Lower lobe of right lung (tissue), 2 donors: ENCODE measurements around the gene MCAT. TPM values are rescaled to one million over a fixed set of nuclear protein-coding genes. Genes with fewer than 3 reads are reported as not detected.
A peak's percentile ranks its signal among the peaks of the same experiment; 100 is the strongest.

Experiments
- ATAC-seq, 2 donors: fragments of 200-7000 bp; cut with Tn5 transposase; one replicate each; pipeline ENCODE4 v1.9.1; 2020 to 2022; ENCODE audit warnings: mild to moderate bottlenecking in 2 of 2, moderate library complexity in 2 of 2
- DNase-seq: peaks from one replicate; pipeline ENCODE4 v3.0.0-alpha.2; 2020
- H3K27ac ChIP-seq: fragments of 200-600 bp; one replicate; pipeline ENCODE4 v1.8.0; 2022
- H3K27me3 ChIP-seq: fragments of 200-600 bp; one replicate; pipeline ENCODE4 v1.8.0; 2022; ENCODE audit warnings: low read depth
- H3K36me3 ChIP-seq: fragments of 200-600 bp; one replicate; pipeline ENCODE4 v1.8.0; 2022; ENCODE audit warnings: mild to moderate bottlenecking
- H3K4me1 ChIP-seq: fragments of 200-600 bp; one replicate; pipeline ENCODE4 v1.8.0; 2022
- H3K4me3 ChIP-seq: fragments of 200-600 bp; one replicate; pipeline ENCODE4 v1.8.0; 2022; ENCODE audit warnings: mild to moderate bottlenecking
- H3K9me3 ChIP-seq: fragments of 200-600 bp; one replicate; pipeline ENCODE4 v1.8.0; 2022
- intact Hi-C: fragments of 100-400 bp; cut with DNase I; formaldehyde crosslinking; loops from one replicate; pipeline ENCODE4 v1.11.0; 2022
- total RNA-seq: library from RNA; stranded (reverse); fragmentation: NEBNext Ultra II Directional; extraction: Animal tissue kit (Norgen Biotek cat#: 25700); gene quantifications from one replicate; pipeline ENCODE4 v1.2.1, GENCODE V29; 2021
- TF ChIP-seq, protein P1 (sequence below): fragments of 200-600 bp; IDR thresholded peaks from one replicate; pipeline ENCODE4 v1.8.0; 2022; ENCODE audit warnings: antibody characterized with exemption, mild to moderate bottlenecking
- donor health status: DM: no; HTN: yes; CAD: no; lungs with severe emphysema.

The MCAT gene
- total RNA-seq, 1 donor from 2014 or later, result 11.7 TPM

DNA sequence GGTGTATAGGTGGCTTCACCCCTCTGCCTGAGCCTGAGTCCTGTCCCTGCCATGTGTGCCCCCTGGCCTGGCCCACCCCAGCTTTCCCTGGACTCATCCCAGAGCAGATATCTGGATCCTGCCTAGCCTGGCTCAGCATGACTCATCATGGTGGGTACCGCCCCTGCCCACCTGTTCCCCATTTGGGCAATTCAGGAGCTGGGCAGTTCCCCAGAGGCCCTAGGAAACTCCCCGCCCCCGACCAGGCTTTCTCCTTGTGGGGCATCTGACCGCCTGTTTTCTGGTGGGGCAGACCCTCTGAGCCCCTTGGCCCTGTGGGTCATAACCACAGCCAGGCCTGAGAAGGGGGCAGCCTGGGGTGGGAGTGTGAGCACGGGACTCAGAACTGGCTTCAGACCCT, 12.6 kb upstream of the MCAT start:
- intact Hi-C loops, result no loop called here
- no peak for DNase-seq

DNA sequence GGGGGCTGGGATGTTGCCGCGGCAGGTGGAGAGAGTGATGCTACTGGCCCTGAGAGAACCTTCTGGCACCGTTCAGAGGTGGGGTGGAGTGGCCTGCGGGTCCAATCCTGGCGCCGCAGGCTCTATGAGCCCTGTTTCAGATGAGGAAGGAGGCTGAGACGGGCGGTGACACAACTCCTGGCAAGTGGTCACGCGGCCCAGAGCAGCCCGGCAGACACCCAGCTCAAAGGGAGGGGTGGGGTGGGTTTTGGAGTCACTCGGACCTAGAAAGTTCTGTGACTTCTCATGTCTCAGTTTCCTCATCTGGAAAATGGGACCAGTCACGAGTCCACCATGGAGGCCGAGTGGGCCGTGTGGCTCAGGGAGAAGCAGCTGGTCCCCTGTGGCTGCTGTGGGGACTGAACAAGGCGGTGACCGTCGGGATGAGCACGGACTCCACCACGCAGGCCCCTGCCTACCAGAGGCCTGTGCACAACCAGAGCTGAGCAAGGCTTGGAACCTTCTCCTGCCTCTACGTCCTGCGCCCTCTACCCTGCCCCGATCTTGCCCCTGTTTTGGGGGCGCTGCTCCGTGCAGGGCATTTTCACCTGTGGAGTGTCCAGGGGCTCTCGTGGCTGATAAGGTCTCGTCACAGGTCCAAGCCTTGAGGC, 11.8 kb upstream of the MCAT start:
- DNase-seq, result peak; percentile 87
- intact Hi-C loops, result no loop called here
- Histone ChIP-seq H3K4me3 (peak overlapping the region; percentile 3), H3K36me3 (peaks cover 4% of the 10 kb centered on the region), H3K4me1 (peaks cover 44% of the 10 kb centered on the region), H3K9me3 (no peaks in the 10 kb centered on the region), H3K27ac (peak overlapping the region; percentile 36), H3K27me3 (no peaks in the 10 kb centered on the region)
- TF ChIP-seq, protein P1, sequence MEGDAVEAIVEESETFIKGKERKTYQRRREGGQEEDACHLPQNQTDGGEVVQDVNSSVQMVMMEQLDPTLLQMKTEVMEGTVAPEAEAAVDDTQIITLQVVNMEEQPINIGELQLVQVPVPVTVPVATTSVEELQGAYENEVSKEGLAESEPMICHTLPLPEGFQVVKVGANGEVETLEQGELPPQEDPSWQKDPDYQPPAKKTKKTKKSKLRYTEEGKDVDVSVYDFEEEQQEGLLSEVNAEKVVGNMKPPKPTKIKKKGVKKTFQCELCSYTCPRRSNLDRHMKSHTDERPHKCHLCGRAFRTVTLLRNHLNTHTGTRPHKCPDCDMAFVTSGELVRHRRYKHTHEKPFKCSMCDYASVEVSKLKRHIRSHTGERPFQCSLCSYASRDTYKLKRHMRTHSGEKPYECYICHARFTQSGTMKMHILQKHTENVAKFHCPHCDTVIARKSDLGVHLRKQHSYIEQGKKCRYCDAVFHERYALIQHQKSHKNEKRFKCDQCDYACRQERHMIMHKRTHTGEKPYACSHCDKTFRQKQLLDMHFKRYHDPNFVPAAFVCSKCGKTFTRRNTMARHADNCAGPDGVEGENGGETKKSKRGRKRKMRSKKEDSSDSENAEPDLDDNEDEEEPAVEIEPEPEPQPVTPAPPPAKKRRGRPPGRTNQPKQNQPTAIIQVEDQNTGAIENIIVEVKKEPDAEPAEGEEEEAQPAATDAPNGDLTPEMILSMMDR, result no peak
- ATAC-seq, result peak in 1 of 2 donors; percentile 23

More for the DNA sequence above, 12.6 kb upstream of the MCAT start:
- Histone ChIP-seq H3K4me3 (no peak overlapping the region), H3K27ac (no peak overlapping the region), H3K4me1 (peaks cover 42% of the 10 kb centered on the region), H3K9me3 (no peaks in the 10 kb centered on the region), H3K36me3 (peaks cover 6% of the 10 kb centered on the region), H3K27me3 (no peaks in the 10 kb centered on the region)
- ATAC-seq, result no peak
- TF ChIP-seq, protein P1, result no peak

DNA sequence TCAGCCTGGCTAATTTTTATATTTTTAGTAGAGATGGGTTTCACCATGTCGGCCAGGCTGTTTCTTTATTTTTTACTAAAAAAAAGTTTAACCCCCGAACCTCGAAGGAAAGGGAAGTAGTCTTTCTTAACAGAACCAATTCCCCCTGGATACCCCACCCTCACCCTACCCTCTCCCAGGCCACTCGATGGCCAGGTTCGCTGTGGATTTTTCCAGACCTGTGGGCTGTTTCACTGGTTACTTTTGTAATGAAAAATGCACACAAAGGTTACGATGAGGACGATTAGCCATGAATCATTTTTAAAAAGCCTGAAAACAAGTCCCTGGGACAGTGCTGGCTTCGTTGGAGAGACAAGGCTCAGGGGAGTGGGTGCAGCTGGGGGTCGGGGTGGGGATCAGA, 10.7 kb upstream of the MCAT start:
- TF ChIP-seq, protein P1, result no peak
- Histone ChIP-seq H3K4me3 (peak overlapping the region; percentile 30), H3K36me3 (no peaks in the 10 kb centered on the region), H3K9me3 (no peaks in the 10 kb centered on the region), H3K4me1 (peaks cover 39% of the 10 kb centered on the region), H3K27ac (no peak overlapping the region), H3K27me3 (no peaks in the 10 kb centered on the region)
- no peak for ATAC-seq
- no peak for DNase-seq
- intact Hi-C loops, result no loop called here

DNA sequence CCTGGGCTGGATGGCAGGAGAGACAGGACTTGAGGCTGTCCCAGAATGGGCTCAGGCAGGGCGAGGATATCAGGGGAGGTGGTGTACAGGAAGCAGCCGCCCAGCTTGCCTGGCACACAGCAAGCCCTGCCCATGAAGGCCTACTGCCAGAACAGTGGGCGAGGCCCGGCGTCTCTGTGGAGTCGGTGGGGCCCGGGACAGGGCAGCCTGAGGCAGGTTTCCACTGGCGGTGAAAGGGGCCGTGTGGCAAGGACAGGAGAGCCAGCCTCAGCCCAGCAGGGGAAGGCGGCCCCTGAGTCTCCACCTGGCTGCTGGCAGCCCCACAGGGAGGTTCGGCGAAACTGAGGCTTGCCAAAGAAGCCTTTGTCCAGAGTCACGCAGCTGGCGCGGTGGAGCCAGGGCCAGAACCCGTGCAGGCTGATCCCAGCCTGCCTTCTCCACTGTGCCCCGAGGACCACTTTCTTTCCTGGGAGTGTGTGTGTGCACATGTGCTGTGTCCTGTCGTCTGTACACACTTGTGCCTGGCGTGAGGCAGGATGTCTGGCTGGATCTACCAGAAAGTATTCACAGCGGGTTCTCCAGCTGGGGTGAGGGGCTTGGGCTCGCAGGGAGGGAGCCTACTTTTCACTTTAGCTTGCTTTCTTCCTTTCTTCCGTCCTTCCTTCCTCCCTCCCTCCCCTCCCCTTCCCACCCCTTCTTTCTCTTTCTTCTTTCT, 9.3 kb upstream of the MCAT start:
- DNase-seq (peak; percentile 91), ATAC-seq (peak; percentile 88 to 90)
- Histone ChIP-seq H3K4me3 (peak overlapping the region; percentile 97), H3K36me3 (no peaks in the 10 kb centered on the region), H3K4me1 (peaks cover 47% of the 10 kb centered on the region), H3K27ac (peak overlapping the region; percentile 92), H3K9me3 (no peaks in the 10 kb centered on the region), H3K27me3 (no peaks in the 10 kb centered on the region)
- intact Hi-C loops, result no loop called here
- TF ChIP-seq, protein P1, result no peak

DNA sequence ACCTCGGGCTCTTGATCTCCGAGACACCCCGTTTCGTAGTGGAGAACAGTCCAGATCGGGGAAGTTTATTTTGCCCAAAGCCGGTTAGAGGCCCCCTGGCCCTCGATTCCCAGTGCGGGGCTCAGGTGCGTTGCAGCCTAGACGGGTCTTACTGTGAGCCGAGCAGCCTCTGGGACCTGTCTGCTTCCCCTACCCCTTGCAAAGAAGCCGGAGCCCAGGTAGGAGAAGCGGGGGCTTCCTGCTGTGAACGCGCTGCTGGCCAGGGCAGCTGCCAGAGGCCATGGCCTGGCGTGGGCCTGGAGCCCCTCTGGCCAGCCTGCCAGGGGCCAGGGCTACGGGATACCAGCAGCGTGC, 8.8 kb upstream of the MCAT start:
- Histone ChIP-seq H3K27me3 (no peaks in the 10 kb centered on the region), H3K4me3 (peak overlapping the region; percentile 97), H3K27ac (peak overlapping the region; percentile 92), H3K9me3 (no peaks in the 10 kb centered on the region), H3K36me3 (no peaks in the 10 kb centered on the region), H3K4me1 (peaks cover 47% of the 10 kb centered on the region)
- intact Hi-C loops, result no loop called here
- TF ChIP-seq, protein P1, result no peak
- no peak for ATAC-seq
- DNase-seq, result no peak
